Sigmoid colon (tissue), 4 donors: ENCODE data around the gene EHHADH.

ENCODE experiments used
- CTCF ChIP-seq, 4 experiments: fragments of 450-650 bp in 3 of 4; fragments of 200-600 bp in 1 of 4; IDR thresholded peaks; one replicate each; pipeline ENCODE4 v1.5.1; 2016 to 2019; ENCODE audit warnings: antibody characterized with exemption in 4 of 4, mild to moderate bottlenecking in 3 of 4, moderate library complexity in 2 of 4
- EP300 ChIP-seq, 4 donors: sonication (generic); formaldehyde crosslinking; IDR thresholded peaks; one replicate each; pipeline ENCODE4 v1.6.1; 2017; ENCODE audit warnings: antibody characterized with exemption in 4 of 4
- POLR2A ChIP-seq, 2 donors: fragments of 450-650 bp; IDR thresholded peaks; one replicate each; pipeline ENCODE4 v1.6.1; 2016; ENCODE audit warnings: antibody characterized with exemption in 2 of 2, mild to moderate bottlenecking in 2 of 2, moderate library complexity in 2 of 2
- POLR2AphosphoS5 ChIP-seq, 4 donors: sonication (generic); formaldehyde crosslinking; IDR thresholded peaks; one replicate each; pipeline ENCODE4 v1.6.1; 2017; ENCODE audit warnings: antibody characterized with exemption in 4 of 4

DNA sequence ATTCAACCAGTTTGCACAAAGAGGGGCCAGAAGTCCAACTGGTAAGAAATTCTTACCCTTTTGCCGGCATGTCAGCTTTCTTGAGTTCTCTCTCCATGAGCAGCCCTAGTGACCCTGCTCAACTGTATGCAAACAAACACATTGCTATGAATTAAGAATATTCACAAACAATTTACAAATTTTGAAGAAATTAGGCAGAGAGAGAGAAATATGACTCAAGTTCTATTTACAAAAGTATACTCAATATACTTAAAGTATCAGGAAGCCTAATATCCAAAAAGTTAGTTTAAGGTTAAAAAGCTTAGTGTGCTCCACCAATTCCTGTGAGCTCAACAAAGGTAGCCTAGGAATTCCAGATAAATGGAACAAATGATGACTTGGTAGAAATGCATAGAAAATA is 3.5 kb upstream of the EHHADH start:
- no peak for TF ChIP-seq CTCF (IDR thresholded peaks at IDR 0.05)
- no peak for TF ChIP-seq POLR2A (IDR thresholded peaks at IDR 0.05)
- no peak for TF ChIP-seq POLR2AphosphoS5 (IDR thresholded peaks at IDR 0.05)
- no peak for TF ChIP-seq EP300 (IDR thresholded peaks at IDR 0.05)
